ENCODE data around the gene ABCG8.

The ABCG8 gene

GRCh38 chr2:43812947-43813346 is 25.8 kb upstream of the ABCG8 start:
- DNase-seq (ENCODE audit: low spot score) (no peak), ATAC-seq (ENCODE audit: low read depth) (no peak)
- Histone ChIP-seq H3K27me3 (ENCODE audit: insufficient read depth, poor library complexity, severe bottlenecking) (no peaks in the 10 kb centered on the region), H3K4me3 (ENCODE audit: severe bottlenecking) (no peak overlapping the region), H3K4me1 (ENCODE audit: insufficient read depth, poor library complexity, severe bottlenecking) (no peaks in the 10 kb centered on the region), H3K9me3 (ENCODE audit: severe bottlenecking) (no peaks in the 10 kb centered on the region), H3K27ac (ENCODE audit: poor library complexity, severe bottlenecking) (no peak overlapping the region), H3K36me3 (ENCODE audit: low read depth) (no peaks in the 10 kb centered on the region; the same call in 1 of the 2 replicates)
- no peak for TF ChIP-seq CTCF (IDR thresholded peaks at IDR 0.05; ENCODE audit: poor library complexity, severe bottlenecking)

GRCh38 chr2:43814711-43815110 is 24.1 kb upstream of the ABCG8 start:
- ATAC-seq (ENCODE audit: low read depth): no peak
- no peaks in the 10 kb centered on the region for H3K9me3 ChIP-seq (ENCODE audit: severe bottlenecking)
- no peak for DNase-seq (ENCODE audit: low spot score)
- no peaks in the 10 kb centered on the region for H3K27me3 ChIP-seq (ENCODE audit: insufficient read depth, poor library complexity, severe bottlenecking)
- no peak for TF ChIP-seq CTCF (IDR thresholded peaks at IDR 0.05; ENCODE audit: poor library complexity, severe bottlenecking)
- no peaks in the 10 kb centered on the region for H3K36me3 ChIP-seq (ENCODE audit: low read depth)
- no peak overlapping the region for H3K27ac ChIP-seq (ENCODE audit: poor library complexity, severe bottlenecking)
- no peaks in the 10 kb centered on the region for H3K4me1 ChIP-seq (ENCODE audit: insufficient read depth, poor library complexity, severe bottlenecking)
- no peak overlapping the region for H3K4me3 ChIP-seq (ENCODE audit: severe bottlenecking)

GRCh38 chr2:43818761-43819160 is 20.0 kb upstream of the ABCG8 start:
- H3K27ac ChIP-seq (ENCODE audit: poor library complexity, severe bottlenecking): no peak overlapping the region
- TF ChIP-seq CTCF (IDR thresholded peaks at IDR 0.05; ENCODE audit: poor library complexity, severe bottlenecking): no peak
- no peaks in the 10 kb centered on the region for H3K36me3 ChIP-seq (ENCODE audit: low read depth)
- no peaks in the 10 kb centered on the region for H3K4me1 ChIP-seq (ENCODE audit: insufficient read depth, poor library complexity, severe bottlenecking)
- DNase-seq (ENCODE audit: low spot score) (no peak), ATAC-seq (ENCODE audit: low read depth) (no peak)
- H3K9me3 ChIP-seq (ENCODE audit: severe bottlenecking): no peaks in the 10 kb centered on the region
- H3K27me3 ChIP-seq (ENCODE audit: insufficient read depth, poor library complexity, severe bottlenecking): no peaks in the 10 kb centered on the region
- H3K4me3 ChIP-seq (ENCODE audit: severe bottlenecking): no peak overlapping the region

GRCh38 chr2:43819491-43820163 is 19.1 kb upstream of the ABCG8 start:
- Histone ChIP-seq H3K4me1 (ENCODE audit: insufficient read depth, poor library complexity, severe bottlenecking) (no peaks in the 10 kb centered on the region), H3K36me3 (ENCODE audit: low read depth) (no peaks in the 10 kb centered on the region), H3K27me3 (ENCODE audit: insufficient read depth, poor library complexity, severe bottlenecking) (no peaks in the 10 kb centered on the region), H3K9me3 (ENCODE audit: severe bottlenecking) (no peaks in the 10 kb centered on the region), H3K4me3 (ENCODE audit: severe bottlenecking) (no peak overlapping the region), H3K27ac (ENCODE audit: poor library complexity, severe bottlenecking) (no peak overlapping the region)
- ATAC-seq (ENCODE audit: low read depth): no peak
- no peak for DNase-seq (ENCODE audit: low spot score)
- no peak for TF ChIP-seq CTCF (IDR thresholded peaks at IDR 0.05; ENCODE audit: poor library complexity, severe bottlenecking)

- TF ChIP-seq CTCF (IDR thresholded peaks at IDR 0.05; ENCODE audit: poor library complexity, severe bottlenecking): no peak
- Histone ChIP-seq H3K9me3 (ENCODE audit: severe bottlenecking) (no peaks in the 10 kb centered on the region), H3K4me3 (ENCODE audit: severe bottlenecking) (no peak overlapping the region)
Observed at GRCh38 chr2:43822839-43823238, 15.9 kb upstream of the ABCG8 start.

More at GRCh38 chr2:43822839-43823238, 15.9 kb upstream of the ABCG8 start:
- no peaks in the 10 kb centered on the region for H3K4me1 ChIP-seq (ENCODE audit: insufficient read depth, poor library complexity, severe bottlenecking)
- no peaks in the 10 kb centered on the region for H3K36me3 ChIP-seq (ENCODE audit: low read depth)
- ATAC-seq (ENCODE audit: low read depth) (no peak), DNase-seq (ENCODE audit: low spot score) (no peak)
- H3K27me3 ChIP-seq (ENCODE audit: insufficient read depth, poor library complexity, severe bottlenecking): no peaks in the 10 kb centered on the region
- no peak overlapping the region for H3K27ac ChIP-seq (ENCODE audit: poor library complexity, severe bottlenecking)
